ENCODE measurements around the gene KDM7A.
A peak's percentile ranks its signal among the peaks of the same experiment; 100 is the strongest.

The KDM7A gene

DNA sequence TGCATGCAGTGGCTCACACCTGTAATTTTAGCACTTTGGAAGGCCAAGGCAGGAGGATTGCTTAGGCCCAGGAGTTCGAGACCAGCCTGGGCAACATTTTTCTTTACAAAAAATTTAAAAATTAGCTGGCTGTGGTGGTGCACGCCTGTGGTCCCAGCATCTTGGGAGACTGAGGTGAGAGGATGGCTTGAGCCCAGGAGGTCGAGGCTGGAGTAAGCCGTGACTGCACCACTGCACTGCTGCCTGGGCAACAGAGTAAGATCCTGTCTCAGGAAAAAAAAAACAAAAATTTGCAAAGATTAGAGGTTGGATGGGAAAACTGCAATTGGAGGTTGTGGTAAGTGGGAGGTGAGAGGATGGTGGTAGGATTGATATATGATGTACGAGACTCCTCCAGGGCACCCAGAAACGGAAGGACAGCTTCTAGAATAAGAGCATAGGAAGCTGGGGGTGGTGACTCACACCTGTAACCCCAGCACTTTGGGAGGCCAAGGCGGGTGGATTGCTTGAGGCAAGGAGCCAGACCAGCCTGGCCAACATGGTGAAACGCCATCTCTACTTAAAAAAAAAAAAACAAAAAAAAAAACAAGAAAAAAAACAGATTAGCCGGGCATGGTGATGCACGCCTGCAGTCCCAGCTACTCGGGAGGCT is 94.9 kb downstream of the KDM7A start:
- DNase-seq: no peak

DNA sequence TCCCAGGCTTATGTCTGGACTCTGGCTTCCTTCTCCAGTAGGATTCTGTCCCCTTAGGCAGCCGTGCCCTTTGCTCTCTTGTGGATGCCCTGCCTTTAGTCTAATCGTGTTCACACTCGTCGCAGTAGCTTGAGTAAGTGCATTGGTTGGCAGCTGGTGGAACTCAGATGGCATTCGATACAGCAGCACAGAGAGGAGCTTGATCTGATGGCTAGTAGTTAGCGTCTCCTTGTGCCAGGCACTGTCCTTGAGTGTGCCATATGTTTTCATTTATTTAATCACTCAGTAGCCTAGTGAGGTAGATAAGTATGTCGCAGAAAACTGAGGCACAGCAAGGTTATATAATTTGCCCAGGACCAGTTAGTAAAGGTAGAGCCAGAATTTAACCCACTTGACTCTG is 95.9 kb downstream of the KDM7A start:
- no peak for DNase-seq

DNA sequence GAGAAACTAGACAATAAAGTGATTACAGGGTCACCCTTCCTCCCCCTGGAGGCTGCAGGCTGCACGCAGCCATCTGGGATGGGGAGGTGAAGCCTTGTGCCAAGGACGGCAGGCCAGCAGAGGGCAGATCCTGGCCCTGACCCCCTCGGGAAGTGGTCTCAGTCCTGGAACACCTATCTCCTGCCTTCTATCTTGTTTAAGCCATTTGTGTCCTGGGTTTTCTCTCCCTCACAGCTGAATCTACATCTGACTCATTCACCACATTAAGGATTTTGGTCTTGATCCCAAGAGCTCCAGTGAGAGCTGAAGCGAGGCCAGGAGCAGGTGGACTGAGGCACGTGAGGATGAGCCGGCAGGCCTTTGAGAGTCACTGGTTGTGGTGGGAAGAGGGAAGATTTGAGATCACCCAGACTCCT is 97.7 kb downstream of the KDM7A start:
- DNase-seq: peak in 1 of 2 experiments; percentile 5

DNA sequence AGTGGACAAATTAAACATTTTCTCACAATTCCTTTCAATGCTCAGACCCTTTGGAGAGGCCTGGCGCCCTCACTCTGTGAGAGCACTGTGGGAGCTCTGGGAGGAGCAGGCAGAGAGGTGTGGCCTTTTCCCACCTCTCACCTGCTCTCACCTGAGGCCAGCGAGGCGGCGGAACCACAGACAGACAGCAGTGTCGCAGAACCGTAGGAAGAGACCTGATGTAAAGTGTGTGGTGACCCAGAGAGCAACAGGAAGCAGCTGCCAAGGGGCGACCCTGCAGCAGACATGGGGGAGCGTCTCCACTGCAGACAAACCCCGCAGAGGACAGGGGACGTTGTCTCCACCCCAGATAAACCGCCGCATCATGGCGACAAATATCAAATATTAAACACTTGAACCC is 98.4 kb downstream of the KDM7A start:
- DNase-seq: no peak

DNA sequence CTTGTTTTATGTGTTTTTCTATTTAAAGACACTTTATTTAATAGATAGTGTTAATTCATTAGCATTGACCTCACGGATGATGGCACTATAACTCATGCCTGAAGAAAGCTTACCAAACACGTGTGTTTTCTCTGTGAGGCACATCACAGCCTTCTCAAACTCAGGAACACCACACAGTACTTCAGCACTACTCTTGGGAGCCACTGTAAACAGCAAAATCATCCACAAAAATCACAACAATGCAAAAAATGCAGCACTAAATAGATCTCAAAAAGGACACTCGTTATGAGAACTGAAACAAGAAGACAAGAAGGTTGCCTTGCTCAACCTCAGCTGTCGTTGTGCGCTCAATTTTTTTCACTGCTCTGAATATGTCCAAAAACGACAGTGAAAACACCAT is 102.0 kb downstream of the KDM7A start:
- DNase-seq: no peak

DNA sequence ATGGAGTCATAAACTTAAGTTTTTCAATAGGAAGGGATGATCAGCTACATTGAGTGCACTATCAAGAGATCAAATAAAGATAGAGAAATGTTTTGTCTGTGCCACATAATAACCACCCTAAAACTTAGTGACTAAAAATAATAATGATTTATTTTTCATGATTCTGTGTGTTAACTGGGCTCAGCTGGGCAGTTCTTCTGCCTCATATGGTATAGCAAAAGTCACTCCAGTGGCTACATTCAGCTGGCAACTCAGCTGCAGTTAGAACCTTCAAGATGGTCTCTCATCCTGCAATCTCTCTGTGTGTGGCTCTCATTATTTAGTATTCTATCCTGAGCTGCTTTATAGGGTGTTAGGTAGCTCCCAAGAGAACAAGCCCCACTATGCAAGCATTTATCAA is 106.2 kb downstream of the KDM7A start:
- no peak for DNase-seq

DNA sequence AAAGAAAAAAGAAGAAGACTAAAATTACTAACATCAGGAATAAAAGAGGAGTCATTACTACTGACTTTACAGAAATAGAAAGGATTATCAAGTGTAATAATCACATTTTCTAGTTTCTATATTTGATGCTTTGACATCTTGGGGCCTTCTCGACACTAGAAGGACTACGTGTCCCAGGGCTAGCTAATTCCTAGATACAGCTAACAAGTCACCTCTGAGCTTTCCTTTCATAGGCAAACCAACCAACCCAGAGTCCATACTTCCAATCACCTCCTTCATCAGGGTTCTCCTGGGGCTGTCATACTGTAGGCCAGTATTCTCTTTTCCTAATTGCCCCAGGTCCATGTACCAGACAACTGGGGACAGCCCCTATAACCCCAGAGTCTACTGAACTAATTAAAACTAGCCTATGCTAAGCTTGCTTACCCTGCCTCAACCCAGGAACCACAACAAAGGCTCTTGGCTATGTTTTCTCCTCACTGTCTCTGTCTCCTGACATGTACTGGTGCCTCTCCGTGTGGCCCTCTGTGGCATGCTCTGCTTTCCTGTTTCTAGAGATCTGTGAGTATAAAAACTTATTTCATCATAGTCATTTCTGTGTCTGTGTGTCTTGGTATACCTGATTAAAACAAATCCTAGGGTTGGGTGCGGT is 107.4 kb downstream of the KDM7A start:
- no peak for DNase-seq

DNA sequence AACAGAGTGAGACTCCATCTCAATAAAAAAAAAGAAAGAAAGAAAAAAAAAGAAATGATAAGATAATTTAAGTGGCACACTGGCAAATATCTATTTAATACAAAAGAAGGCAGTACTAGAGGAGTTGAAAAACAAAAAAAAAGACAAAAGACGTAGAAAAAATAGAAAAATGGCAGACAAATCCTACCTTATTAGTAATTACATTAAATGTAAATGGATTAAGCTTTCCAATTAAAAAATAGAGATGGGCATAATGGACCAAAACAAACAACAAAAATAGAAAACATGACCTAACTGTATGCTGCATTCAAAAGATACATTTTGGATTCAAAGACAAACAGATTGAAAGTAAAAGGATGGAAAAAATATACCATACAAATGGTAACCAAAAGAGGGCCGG is 108.8 kb downstream of the KDM7A start:
- DNase-seq: no peak

DNA sequence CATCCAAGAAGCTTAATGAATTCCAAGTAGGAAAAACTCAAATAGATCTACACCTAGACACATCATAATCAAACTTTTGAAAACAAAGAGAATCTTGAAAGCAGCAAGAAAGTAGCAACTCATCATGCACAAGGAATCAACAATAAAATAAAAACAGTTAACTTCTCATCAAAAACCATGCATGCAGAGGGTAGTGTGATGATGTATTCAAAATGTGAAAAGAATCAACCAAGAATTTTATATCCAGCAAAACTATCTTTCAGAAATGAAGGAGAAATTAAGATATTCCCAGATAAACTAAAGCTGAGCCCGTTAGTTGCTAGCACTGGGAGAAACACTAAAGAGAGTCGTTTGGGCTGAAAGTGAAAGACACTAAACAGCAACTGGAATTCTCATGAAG is 109.7 kb downstream of the KDM7A start:
- DNase-seq: no peak

DNA sequence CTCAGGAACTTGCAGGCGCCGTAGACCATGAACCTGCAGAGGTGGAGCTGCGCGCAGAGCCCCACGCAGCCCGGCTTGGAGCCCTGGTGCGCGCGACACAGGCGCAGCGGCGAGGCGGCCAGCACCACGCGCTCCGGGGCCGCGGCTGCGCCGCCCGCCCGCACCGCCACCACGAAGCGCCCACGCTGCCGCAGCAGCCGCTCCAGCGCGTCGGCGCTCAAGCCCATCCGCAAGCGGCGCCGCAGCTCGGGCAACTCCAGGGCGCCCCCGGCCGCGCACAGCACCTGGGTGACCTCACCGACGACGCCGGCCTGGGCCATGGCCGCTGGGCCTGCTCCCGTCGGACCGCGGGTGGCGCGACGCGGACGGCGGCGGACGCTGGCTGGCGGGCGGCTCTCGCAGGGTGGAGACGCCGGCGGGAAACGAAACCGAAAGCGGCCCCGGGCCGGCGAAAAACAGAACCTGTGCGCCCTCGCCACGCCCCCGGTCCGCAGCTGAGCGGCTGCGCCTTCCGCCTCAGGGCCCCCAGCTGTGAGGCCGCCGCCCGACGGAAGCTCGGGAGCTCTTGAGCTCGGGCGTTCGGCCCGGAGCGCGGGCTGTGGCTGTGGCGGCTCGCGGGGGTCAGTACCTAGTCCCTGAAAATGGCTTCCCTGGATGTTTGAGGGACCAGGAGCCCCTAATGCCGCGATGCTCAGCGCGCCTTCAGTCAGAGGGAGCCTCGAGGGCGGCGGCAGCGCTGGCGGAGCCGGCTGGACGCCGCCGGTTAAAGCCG is 114.1 kb downstream of the KDM7A start, which contains the start of gene PARP12:
PARP12 (minus strand) TSS at position 424 of the 772 bp plus-strand sequence; CDS start at position 320, 104 bp downstream.
- DNase-seq: peak; percentile 59 to 62

DNA sequence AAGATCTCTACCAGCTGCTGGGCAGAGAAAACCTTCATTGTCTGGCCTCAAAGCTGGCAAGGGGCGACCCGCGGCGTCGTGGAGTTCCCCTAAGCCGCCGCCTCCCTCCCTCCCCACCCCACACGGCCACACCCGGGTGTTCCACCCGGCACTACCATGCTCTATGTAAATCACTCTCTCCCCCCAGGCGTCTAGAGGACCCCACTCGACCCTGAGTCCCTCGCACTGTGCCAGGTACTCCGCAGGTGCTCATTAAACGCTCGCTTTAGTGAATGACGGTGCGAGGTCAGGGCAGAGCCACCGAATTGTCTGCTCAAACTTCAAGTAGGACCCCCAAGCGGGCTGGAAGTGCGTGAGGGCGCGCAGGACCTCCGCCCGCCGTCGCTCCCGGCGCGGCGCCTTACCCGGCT is 114.7 kb downstream of the KDM7A start:
- DNase-seq: peak; percentile 9 to 10

DNA sequence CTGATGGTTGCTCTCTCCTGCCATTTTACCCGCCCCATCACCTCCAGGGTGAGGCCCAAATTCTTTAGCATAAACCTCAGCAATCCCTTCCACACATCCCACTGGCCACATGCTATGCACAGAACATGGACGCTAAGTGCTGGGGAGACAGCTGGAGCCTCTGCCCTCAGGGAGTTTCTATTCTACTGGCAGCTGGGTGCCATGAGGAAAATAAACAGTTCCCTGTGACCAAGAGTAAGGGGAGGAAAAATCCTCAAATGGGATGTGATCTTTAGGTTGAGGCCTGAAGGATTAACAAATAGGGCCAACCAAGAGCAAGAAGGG is 115.2 kb downstream of the KDM7A start:
- DNase-seq: no peak

DNA sequence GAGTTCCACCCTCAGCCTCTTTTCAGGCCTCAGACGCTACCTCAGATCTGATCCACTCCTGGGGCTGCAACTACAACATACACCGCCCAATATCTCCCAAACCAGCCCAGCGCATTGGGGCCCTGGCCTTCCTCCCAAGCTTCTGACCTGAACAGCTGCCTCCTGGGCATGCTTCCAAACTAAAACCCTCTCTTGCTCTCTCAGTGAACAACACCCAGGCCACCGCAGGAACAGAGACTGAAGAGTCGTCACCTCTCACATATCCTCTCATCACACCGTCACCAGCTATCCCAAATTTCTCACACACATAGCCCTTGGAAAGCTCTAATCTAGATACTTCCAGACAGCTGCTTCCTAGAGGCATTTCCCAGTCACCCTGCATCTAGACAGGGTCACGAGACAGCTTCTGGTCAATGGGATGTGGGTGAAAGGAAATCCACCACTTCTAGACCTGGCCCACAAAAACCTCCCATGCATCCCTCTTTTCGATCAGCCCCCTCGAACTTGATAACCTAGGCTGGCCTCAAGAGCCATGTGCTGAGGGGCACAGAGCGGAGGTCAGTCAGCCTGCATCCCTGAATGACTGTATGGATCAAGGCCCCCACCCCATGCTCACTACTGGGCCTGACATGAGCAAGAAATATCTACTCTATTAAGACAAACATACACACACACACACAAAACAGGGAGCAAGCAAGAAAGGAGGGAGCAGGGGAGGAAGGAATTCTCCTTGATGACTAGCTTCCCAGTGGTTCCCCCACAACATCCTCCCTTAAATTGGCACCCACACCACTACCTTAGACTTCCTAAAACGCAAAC is 115.8 kb downstream of the KDM7A start:
- DNase-seq: no peak

DNA sequence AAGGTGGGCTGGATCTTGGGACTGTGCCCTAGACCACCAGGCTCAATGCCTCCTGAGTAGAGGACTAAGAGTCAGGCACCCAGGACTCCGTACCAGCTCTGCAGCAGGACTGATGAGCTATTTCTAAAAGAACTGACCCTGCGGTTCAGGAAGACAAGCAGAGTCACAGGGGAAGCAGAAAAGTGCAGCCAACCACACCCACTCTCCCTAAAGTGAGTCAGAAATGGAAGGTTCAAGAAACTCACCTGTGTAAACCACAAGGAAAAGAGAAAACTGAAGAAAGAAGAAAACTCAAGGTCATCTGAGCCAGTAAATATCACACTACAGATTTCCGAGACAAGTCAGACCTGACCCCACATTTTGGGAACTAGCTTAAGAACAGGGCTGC is 116.5 kb downstream of the KDM7A start:
- no peak for DNase-seq

DNA sequence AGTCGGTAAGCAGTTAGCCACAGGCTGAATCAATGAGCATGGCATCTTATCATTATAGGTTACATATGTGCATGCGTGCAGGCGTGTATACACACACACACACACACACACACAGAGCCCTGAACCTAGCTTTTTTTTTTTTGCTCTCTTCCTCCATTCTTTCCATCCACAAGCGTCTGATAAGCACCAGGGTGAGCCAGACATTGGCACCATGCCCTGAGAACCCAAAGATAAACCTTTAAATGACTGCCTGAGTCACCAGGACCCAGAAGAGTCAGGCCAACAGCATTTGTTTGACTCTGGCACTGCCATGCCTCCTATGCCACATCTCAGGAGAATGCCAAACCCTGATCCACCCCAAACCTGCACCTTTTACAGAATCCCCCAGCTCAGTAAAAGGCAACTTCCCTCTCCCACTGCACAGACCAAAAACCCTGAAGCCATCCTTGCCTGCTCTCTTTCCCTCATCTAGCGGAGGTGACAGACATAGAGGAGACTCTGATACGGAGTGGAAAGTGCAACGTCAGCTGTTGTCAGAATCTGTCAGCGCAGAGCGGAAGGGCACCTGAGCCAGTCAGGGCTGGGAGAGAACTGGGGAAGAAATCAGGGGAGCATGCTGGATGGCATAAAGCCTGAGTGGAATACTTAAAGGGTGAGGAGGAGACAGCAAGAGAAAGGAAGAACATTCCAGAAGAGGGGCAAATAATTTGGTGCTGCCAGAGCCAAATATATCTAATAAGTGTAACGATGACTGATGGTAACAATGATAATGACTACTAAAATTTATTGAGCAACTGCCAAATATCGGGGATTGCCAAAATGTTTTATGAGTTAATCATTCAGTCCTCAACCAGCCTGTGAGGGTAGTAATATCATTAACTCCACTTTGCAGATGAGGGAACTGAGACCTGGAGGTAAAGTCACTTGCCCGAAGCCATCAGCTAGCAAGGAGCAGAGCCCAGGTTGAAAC is 117.2 kb downstream of the KDM7A start:
- DNase-seq: no peak

DNA sequence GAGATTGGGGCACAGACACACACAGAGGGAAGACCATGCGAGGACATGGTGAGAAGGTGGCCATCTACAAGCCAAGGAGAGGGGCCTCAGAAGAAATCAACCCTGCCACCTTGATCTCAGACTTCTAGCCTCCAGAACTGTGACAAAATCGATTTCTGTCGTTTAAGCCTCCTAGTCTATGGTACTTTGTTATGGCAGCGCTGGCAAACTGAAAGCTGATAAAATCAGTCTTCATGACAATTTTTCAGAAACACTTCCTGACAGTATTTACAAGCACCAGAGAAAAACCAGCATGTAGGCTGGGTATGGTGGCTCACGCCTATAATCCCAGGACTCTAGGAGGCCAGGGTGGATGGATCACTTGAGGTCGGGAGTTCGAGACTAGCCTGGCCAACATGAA is 118.3 kb downstream of the KDM7A start:
- DNase-seq: no peak

DNA sequence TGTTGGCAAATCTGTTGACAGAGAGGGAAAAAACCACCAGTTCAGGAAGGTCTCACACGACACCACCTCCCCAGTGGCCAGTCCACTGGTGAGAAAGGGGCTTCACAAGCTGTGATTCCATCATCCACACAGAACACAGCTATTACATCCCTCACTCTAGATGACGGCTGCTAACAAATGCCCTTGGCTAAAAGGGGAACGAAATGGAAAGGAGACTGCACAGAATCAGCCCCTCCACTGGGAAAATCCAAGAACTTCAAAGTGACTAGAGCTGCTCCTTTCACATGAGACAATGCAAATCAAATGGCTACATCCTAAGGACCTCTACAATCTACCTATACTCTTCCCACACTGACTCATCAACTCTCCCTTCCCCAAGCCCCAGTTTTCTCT is 119.6 kb downstream of the KDM7A start:
- no peak for DNase-seq

DNA sequence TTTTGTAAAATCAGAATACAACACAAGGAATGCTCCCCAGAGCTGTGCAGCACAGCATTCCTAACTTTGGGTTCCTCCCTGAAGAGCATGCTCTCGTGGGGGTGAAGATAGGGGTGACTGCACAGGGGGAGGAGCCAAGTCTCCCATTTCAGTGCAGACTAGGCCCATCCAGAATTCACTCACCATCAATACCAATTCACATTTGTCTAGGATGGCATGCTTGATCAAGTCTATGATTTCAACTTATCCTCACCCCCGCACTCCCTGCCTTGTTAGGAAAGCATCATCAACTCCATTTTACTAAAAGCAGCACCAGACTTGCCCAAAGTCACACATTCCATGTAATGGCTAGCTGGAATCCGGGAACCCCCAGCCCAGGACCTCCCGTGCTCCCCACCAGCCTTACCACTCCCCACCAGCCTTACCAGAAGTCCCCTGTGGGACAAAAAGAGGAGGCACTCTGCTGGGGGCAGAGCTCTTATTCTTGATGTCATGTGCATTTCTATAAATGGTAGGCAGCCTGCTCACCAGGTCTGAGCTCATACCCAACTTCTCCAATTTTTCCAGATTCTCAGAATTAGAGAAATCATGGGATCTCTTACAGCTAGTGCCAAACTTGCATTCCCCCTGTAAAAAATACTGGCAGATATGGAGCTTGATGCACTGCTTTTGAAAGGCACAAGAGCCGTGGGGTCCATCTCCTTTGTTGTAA is 120.2 kb downstream of the KDM7A start:
- no peak for DNase-seq

DNA sequence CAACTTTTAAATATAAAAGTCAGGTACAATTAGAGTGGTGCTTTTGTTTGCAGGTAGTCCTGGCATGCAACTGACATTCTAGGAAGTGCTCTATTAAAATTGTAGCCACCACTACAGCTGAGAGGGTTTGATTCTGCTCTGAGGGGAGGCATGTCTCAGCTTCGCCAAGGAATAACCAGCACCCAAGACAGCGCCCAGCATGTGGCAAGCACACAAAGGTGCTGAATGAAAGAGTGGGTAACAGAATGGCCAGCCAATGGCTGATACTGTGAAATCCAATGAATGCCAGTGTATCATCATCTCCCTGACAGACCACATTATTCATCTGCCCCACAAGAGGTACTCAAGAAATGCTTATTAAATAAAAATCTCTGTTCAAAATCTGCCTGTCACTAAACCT is 121.0 kb downstream of the KDM7A start:
- no peak for DNase-seq

DNA sequence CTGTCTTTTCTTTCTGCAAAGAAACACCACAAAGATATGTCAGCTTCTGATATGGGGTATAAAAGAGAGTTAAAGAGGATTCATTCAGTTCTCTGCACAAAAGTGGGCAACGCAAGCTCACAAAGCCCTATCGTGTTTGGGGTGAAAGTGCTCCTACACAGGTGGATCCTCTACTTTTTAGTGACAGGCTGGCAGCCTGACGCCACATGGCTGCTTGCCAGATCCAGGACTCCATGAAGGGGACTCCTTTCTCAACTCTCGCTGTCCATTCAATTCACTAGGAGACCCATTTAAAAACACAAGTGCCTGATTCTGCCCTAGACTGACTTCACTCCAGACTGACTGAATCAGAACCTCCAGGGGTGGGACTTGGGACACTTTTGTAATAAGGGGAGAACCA is 122.0 kb downstream of the KDM7A start:
- DNase-seq: no peak

DNA sequence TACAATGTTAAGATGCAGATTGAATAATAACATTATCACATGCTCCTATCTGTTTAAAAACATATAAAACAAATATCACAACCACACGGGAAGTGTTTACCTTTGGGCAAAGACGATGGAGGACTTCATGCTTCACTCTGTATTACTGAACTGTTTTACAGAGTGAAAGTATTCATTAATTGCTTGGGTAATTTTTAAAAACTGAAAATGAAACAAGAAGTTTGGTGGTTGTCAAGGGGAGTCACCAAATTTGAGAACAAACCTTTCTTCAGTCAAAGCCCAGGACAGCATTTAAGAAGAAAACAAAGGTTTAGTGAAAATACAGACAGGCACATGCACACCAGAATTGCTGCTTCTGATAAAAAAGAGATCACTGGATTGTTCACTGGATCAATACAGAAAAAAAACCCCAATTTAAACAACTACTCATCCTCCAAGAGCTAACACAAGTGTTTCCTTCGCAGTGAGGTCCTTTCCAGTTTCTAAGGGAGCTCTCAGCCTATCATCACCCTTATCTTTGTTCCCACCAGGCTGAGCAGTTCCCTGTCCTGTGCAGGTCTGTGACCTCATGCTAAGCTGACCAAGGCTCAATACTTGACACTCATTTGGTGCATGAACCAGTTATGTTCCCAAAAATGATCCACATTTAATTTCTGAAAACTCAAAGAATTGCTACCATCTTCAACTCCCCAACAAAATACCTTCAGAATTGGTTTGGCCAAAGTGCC is 122.8 kb downstream of the KDM7A start:
- DNase-seq: no peak
